Astrocyte (in vitro differentiated cells and primary cell): ENCODE results near the gene PKP3.

Source experiments
- CTCF ChIP-seq: IDR thresholded peaks from 2 replicates; pipeline ENCODE4 v1.5.1; 2011; ENCODE audit warnings: low read depth, mild to moderate bottlenecking, inconsistent platforms, low read length, moderate library complexity; ENCODE audit not compliant: insufficient read depth
- EZH2 ChIP-seq: IDR thresholded peaks from 2 replicates; pipeline ENCODE4 v1.6.1; 2012; ENCODE audit warnings: mild to moderate bottlenecking, low read length, inconsistent platforms; ENCODE audit not compliant: insufficient read depth

- TF ChIP-seq CTCF (no peak), EZH2 (no peak)
These were observed 36.4 kb upstream of the PKP3 start for GRCh38 chr11:357582-357981.
